HepG2 (cell line): Measurements from ENCODE around the gene SEZ6. TPM values are rescaled to one million over a fixed set of nuclear protein-coding genes. Genes with fewer than 3 reads are reported as not detected.
A peak's percentile ranks its signal among the peaks of the same experiment; 100 is the strongest.

Experiments
- DNMT1 ChIP-seq: sonication (generic); formaldehyde crosslinking; IDR thresholded peaks from 2 replicates; pipeline ENCODE4 v1.5.1; 2020; ENCODE audit warnings: mild to moderate bottlenecking, missing genetic modification reagents
- KDM5B ChIP-seq: sonication (generic); formaldehyde crosslinking; IDR thresholded peaks from 2 replicates; pipeline ENCODE4 v1.4.0; 2020; ENCODE audit warnings: missing genetic modification reagents, mild to moderate bottlenecking, borderline replicate concordance
- MAFK ChIP-seq, 2 experiments: IDR thresholded peaks in 1 of 2; conservative IDR thresholded peaks in 1 of 2; 2 replicates each; pipeline ENCODE4 v1.6.1; 2011; ENCODE audit warnings: improper control_type of control experiment in 2 of 2, low read length in 2 of 2
- MIER2 ChIP-seq: IDR thresholded peaks from 2 replicates; pipeline ENCODE4 v1.6.1; 2016; ENCODE audit warnings: missing biosample characterization, missing genetic modification reagents
- NFE2L1 ChIP-seq: sonication (generic); formaldehyde crosslinking; IDR thresholded peaks from 2 replicates; pipeline ENCODE4 v1.4.0; 2020; ENCODE audit warnings: missing genetic modification reagents, mild to moderate bottlenecking, borderline replicate concordance
- NFRKB ChIP-seq: fragments of 450-650 bp; IDR thresholded peaks from 2 replicates; pipeline ENCODE4 v1.6.1; 2017
- SP1 ChIP-seq, 2 experiments: fragments of 450-650 bp in 1 of 2; sonication (generic) in 1 of 2; formaldehyde crosslinking in 1 of 2; IDR thresholded peaks; 2 replicates each; pipeline versions ENCODE4 v1.4.0 to v1.6.1; 2016 to 2020; ENCODE audit warnings: missing genetic modification reagents in 1 of 2
- TBL1XR1 ChIP-seq: fragments of 150-350 bp; IDR thresholded peaks from 2 replicates; pipeline ENCODE4 v1.6.1; 2014; ENCODE audit warnings: borderline replicate concordance, low read length; ENCODE audit not compliant: partially characterized antibody
- TEAD3 ChIP-seq: optimal IDR thresholded peaks from 2 replicates; pipeline ENCODE3; 2016; ENCODE audit warnings: borderline replicate concordance
- ZFP36L1 ChIP-seq: sonication (generic); formaldehyde crosslinking; IDR thresholded peaks from 2 replicates; pipeline ENCODE4 v1.8.0; 2022; ENCODE audit warnings: mild to moderate bottlenecking, missing genetic modification reagents, moderate library complexity
- ZMYM2 ChIP-seq: sonication (generic); formaldehyde crosslinking; IDR thresholded peaks from 2 replicates; pipeline ENCODE4 v1.8.0; 2022; ENCODE audit warnings: mild to moderate bottlenecking, missing genetic modification reagents
- ZNF263 ChIP-seq: sonication (generic); formaldehyde crosslinking; IDR thresholded peaks from 2 replicates; pipeline ENCODE4 v1.4.0; 2020; ENCODE audit warnings: missing genetic modification reagents
- ZNF484 ChIP-seq: sonication (generic); formaldehyde crosslinking; IDR thresholded peaks from 2 replicates; pipeline ENCODE4 v1.5.1; 2020; ENCODE audit warnings: mild to moderate bottlenecking, low read depth, missing genetic modification reagents, borderline replicate concordance
- ZNF790 ChIP-seq: sonication (generic); formaldehyde crosslinking; IDR thresholded peaks from 2 replicates; pipeline ENCODE4 v1.8.0; 2022; ENCODE audit warnings: missing genetic modification reagents, mild to moderate bottlenecking, borderline replicate concordance
- ZSCAN20 ChIP-seq: sonication (generic); formaldehyde crosslinking; IDR thresholded peaks from 2 replicates; pipeline ENCODE4 v1.4.0; 2020; ENCODE audit warnings: missing genetic modification reagents, mild to moderate bottlenecking, borderline replicate concordance
- polyA plus RNA-seq, 8 experiments: library from polyadenylated mRNA; depleted of rRNA in 3 of 8; stranded (reverse) in 7 of 8; unstranded in 1 of 8; fragments of >200 nt; fragmentation: Illumina TruSeq in 4 of 8; extraction: Trizol in 4 of 8; gene quantifications; 2 replicates each; pipeline versions ENCODE4 v1.2.1 to v1.2.3, GENCODE V29; 2011 to 2016; ENCODE audit warnings: low read depth in 4 of 8, missing spikeins in 1 of 8, mixed read lengths in 1 of 8; ENCODE audit not compliant: insufficient read depth in 1 of 8
- total RNA-seq, 5 experiments: library from RNA; depleted of rRNA; stranded (reverse); fragments of >200 nt; fragmentation: Illumina TruSeq; extraction: Trizol; gene quantifications; 2 replicates each; pipeline ENCODE4 v1.2.3, GENCODE V29; 2016; ENCODE audit warnings: low read depth in 1 of 5
- TF ChIP-seq, protein P1 (sequence below): sonication (generic); formaldehyde crosslinking; IDR thresholded peaks from 2 replicates; pipeline ENCODE4 v1.5.0; 2020; ENCODE audit warnings: mild to moderate bottlenecking, missing genetic modification reagents, borderline replicate concordance
- TF ChIP-seq, protein P2 (sequence below): sonication (generic); formaldehyde crosslinking; IDR thresholded peaks from 2 replicates; pipeline ENCODE4 v1.5.0; 2020; ENCODE audit warnings: mild to moderate bottlenecking, missing genetic modification reagents, moderate library complexity
- TF ChIP-seq, protein P3 (sequence below): sonication (generic); formaldehyde crosslinking; conservative IDR thresholded peaks from 2 replicates; pipeline ENCODE4 v1.4.0; 2020; ENCODE audit warnings: mild to moderate bottlenecking, missing genetic modification reagents, moderate library complexity
- TF ChIP-seq, protein P4 (sequence below): IDR thresholded peaks from 2 replicates; pipeline ENCODE4 v1.6.1; 2016; ENCODE audit warnings: mild to moderate bottlenecking
- TF ChIP-seq, protein P5 (sequence below): sonication (generic); formaldehyde crosslinking; IDR thresholded peaks from 2 replicates; pipeline ENCODE4 v1.8.0; 2022; ENCODE audit warnings: mild to moderate bottlenecking, missing genetic modification reagents, moderate library complexity

The SEZ6 gene
- total and polyA plus RNA-seq, 2 of the 13 experiments (the other 11 are each of a cell fraction or from before 2014, with no cell fraction given), result not detected

DNA sequence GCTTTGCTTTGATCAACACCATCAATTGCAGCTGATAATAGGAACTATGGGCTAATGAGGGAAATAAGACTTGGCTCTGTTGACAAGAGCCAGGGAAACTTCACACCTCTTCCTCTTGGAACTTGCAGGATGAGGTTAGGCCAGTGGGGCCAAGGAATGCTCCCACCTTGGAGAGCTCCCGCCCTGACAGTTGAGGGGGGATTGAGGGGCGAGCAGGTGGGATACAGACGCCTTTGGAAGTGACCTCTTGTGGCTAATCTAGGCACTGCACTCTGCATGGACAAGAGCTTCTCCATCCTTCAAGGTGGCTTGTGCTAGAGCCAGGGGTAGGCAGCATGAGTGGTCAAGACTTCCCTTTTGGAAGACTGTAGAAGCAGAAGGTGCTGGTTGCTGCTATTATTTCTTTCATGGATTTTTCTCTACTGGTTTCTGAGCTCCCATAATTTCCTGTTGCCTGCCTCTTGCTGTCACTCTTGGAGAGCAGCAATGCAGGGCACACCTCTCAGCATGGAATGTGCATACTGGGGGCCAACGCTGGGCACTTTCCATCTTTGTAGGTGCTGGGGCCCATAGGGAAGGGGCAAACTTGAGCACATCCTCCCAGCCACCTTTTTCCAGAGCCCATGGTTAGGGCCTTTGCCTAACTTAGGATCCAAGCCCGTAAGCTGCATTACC lies 52.3 kb downstream of the SEZ6 start (continued):
- TF ChIP-seq, protein P1, sequence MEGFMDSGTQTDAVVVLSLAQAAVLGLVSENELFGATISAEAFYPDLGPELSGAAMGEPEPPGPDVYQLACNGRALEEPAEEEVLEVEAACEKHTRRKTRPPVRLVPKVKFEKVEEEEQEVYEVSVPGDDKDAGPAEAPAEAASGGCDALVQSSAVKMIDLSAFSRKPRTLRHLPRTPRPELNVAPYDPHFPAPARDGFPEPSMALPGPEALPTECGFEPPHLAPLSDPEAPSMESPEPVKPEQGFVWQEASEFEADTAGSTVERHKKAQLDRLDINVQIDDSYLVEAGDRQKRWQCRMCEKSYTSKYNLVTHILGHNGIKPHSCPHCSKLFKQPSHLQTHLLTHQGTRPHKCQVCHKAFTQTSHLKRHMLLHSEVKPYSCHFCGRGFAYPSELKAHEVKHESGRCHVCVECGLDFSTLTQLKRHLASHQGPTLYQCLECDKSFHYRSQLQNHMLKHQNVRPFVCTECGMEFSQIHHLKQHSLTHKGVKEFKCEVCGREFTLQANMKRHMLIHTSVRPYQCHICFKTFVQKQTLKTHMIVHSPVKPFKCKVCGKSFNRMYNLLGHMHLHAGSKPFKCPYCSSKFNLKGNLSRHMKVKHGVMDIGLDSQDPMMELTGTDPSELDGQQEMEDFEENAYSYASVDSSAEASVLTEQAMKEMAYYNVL (CRISPR knock-in tag), result no peak
- TF ChIP-seq, protein P2, sequence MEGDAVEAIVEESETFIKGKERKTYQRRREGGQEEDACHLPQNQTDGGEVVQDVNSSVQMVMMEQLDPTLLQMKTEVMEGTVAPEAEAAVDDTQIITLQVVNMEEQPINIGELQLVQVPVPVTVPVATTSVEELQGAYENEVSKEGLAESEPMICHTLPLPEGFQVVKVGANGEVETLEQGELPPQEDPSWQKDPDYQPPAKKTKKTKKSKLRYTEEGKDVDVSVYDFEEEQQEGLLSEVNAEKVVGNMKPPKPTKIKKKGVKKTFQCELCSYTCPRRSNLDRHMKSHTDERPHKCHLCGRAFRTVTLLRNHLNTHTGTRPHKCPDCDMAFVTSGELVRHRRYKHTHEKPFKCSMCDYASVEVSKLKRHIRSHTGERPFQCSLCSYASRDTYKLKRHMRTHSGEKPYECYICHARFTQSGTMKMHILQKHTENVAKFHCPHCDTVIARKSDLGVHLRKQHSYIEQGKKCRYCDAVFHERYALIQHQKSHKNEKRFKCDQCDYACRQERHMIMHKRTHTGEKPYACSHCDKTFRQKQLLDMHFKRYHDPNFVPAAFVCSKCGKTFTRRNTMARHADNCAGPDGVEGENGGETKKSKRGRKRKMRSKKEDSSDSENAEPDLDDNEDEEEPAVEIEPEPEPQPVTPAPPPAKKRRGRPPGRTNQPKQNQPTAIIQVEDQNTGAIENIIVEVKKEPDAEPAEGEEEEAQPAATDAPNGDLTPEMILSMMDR (CRISPR knock-in tag), result peak; percentile 78
- TF ChIP-seq, protein P3, sequence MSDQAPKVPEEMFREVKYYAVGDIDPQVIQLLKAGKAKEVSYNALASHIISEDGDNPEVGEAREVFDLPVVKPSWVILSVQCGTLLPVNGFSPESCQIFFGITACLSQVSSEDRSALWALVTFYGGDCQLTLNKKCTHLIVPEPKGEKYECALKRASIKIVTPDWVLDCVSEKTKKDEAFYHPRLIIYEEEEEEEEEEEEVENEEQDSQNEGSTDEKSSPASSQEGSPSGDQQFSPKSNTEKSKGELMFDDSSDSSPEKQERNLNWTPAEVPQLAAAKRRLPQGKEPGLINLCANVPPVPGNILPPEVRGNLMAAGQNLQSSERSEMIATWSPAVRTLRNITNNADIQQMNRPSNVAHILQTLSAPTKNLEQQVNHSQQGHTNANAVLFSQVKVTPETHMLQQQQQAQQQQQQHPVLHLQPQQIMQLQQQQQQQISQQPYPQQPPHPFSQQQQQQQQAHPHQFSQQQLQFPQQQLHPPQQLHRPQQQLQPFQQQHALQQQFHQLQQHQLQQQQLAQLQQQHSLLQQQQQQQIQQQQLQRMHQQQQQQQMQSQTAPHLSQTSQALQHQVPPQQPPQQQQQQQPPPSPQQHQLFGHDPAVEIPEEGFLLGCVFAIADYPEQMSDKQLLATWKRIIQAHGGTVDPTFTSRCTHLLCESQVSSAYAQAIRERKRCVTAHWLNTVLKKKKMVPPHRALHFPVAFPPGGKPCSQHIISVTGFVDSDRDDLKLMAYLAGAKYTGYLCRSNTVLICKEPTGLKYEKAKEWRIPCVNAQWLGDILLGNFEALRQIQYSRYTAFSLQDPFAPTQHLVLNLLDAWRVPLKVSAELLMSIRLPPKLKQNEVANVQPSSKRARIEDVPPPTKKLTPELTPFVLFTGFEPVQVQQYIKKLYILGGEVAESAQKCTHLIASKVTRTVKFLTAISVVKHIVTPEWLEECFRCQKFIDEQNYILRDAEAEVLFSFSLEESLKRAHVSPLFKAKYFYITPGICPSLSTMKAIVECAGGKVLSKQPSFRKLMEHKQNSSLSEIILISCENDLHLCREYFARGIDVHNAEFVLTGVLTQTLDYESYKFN (CRISPR knock-in tag), result no peak
- TF ChIP-seq MIER2 (CRISPR knock-in tag) (peak; percentile 91), ZNF263 (CRISPR knock-in tag) (no peak), SP1 (IDR thresholded peaks at IDR 0.05) (no peak), SP1 (CRISPR knock-in tag; IDR thresholded peaks at IDR 0.05) (no peak), NFE2L1 (no peak), ZFP36L1 (no peak), ZNF790 (CRISPR knock-in tag) (no peak), ZMYM2 (no peak), MAFK (conservative IDR thresholded peaks at IDR 0.05 in 1 of 2, IDR thresholded peaks at IDR 0.05 in 1 of 2; ENCODE audit: low read length in 2 of 2) (no peak), ZSCAN20 (CRISPR knock-in tag) (no peak), TEAD3 (CRISPR knock-in tag) (peak; percentile 52), ZNF484 (no peak), KDM5B (CRISPR knock-in tag) (no peak), DNMT1 (no peak), NFRKB (no peak), TBL1XR1 (no peak)
- TF ChIP-seq, protein P4, sequence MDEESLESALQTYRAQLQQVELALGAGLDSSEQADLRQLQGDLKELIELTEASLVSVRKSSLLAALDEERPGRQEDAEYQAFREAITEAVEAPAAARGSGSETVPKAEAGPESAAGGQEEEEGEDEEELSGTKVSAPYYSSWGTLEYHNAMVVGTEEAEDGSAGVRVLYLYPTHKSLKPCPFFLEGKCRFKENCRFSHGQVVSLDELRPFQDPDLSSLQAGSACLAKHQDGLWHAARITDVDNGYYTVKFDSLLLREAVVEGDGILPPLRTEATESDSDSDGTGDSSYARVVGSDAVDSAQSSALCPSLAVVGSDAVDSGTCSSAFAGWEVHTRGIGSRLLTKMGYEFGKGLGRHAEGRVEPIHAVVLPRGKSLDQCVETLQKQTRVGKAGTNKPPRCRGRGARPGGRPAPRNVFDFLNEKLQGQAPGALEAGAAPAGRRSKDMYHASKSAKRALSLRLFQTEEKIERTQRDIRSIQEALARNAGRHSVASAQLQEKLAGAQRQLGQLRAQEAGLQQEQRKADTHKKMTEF, result no peak
- TF ChIP-seq, protein P5, sequence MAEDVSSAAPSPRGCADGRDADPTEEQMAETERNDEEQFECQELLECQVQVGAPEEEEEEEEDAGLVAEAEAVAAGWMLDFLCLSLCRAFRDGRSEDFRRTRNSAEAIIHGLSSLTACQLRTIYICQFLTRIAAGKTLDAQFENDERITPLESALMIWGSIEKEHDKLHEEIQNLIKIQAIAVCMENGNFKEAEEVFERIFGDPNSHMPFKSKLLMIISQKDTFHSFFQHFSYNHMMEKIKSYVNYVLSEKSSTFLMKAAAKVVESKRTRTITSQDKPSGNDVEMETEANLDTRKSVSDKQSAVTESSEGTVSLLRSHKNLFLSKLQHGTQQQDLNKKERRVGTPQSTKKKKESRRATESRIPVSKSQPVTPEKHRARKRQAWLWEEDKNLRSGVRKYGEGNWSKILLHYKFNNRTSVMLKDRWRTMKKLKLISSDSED (CRISPR knock-in tag), result no peak
